Inferior parietal cortex (tissue), 1 donor: ENCODE results near the gene PNKD.

Experiments used
- DNase-seq: peaks from one replicate; pipeline ENCODE4 v3.0.0-alpha.2; 2016; ENCODE audit errors: extremely low spot score

Gene PNKD

GRCh38 chr2:218370410-218371063 lies 100.2 kb downstream of the PNKD start:
- DNase-seq, result no peak

- no peak for DNase-seq
Measured at GRCh38 chr2:218371983-218372350, 101.6 kb downstream of the PNKD start.

DNA sequence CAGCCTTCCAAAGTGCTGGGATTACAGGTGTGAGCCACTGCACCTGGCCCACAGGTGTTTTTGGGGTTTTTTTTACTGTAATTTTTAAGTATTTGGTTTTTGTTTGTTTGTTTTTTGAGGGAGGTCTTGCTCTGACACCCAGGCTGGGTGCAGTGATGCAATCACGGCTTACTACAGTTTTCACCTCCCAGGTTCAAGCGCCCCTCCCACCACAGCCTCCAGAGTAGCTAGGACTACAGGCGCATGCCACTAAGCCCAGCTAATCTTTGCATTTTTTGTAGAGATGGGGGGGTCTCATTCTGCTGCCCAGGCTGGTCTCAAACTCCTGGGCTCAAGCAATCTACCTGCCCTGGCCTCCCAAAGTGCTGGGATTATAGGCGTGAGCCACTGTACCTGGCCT lies 104.5 kb downstream of the PNKD start:
- DNase-seq, result no peak

DNA sequence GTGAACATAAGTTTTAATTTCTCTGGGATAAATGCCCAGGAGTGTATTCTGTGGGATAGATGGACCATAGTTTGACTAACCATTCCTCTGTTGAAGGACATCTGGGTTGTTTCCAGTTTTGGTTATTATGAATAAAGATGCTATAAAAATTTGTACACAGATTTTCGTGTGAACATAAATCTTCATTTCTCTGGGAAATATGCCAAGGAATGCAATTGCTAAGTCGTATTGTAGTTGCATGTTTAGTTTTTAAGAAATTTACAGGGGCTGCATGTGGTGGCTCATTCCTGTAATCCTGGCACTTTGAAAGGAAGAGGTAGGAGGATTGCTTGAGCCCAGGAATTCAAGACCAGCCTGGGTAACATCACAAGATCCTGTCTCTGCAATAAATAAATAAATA lies 104.9 kb downstream of the PNKD start:
- no peak for DNase-seq

- no peak for DNase-seq
Measured at GRCh38 chr2:218378053-218378452, 107.7 kb downstream of the PNKD start.

GRCh38 chr2:218381916-218382366 lies 111.6 kb downstream of the PNKD start, which contains the start of gene SLC11A1:
Gene SLC11A1, plus strand, starts transcription at chr2:218382273. Its CDS starts 96 bp downstream, at chr2:218382369.
- DNase-seq, result no peak

- DNase-seq, result no peak
Measured at GRCh38 chr2:218382785-218383184, 112.5 kb downstream of the PNKD start.

GRCh38 chr2:218383892-218384519 lies 113.7 kb downstream of the PNKD start:
- no peak for DNase-seq

DNA sequence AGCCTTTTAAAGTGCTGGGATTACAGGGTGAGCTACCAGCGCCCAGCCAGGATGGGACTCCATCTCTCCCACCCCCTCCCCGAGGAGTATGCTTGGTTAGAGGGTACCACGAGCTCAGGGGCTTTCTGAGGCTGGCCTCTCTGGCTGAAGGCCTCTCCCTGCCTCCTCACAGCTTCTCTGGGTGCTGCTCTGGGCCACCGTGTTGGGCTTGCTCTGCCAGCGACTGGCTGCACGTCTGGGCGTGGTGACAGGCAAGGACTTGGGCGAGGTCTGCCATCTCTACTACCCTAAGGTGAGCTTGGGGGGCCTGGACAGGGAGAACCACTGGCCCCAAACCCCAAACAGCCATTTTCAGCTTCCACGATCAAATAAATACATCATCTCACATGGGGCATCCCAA lies 114.7 kb downstream of the PNKD start:
- no peak for DNase-seq

- DNase-seq, result no peak
Measured at GRCh38 chr2:218386505-218387368, 116.4 kb downstream of the PNKD start.

DNA sequence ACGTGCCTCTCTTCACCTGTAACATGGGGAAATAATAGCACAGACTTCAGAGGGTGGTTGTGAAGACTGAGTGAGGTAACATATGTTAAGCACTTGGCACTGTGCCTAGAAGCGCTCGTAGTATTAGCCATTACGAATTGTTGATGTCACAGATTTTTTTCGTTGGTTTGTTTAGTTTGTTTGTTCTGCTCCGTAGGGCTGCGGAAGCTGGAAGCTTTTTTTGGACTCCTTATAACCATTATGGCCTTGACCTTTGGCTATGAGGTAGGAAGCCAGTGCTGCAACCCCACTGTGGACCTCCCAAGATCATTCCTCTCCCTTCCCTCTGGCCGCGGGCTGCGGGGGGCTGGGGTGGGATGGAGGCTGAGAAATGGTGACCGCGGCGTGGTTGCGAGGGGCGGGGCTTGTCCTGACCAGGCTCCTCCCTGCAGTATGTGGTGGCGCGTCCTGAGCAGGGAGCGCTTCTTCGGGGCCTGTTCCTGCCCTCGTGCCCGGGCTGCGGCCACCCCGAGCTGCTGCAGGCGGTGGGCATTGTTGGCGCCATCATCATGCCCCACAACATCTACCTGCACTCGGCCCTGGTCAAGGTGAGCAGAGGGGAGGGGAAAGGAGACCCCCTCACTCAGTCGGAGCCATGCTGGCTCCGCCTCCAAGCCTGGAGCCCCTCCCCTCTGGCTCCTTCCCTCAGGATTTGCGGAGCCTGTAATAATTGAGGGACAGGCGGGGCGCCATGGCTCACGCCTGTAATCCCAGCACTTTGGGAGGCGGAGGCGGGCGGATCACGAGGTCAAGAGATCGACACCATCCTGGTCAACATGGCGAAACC lies 117.3 kb downstream of the PNKD start:
- no peak for DNase-seq

GRCh38 chr2:218389333-218390150 lies 119.2 kb downstream of the PNKD start:
- no peak for DNase-seq

- DNase-seq, result no peak
Measured at GRCh38 chr2:218391202-218391601, 120.9 kb downstream of the PNKD start.

DNA sequence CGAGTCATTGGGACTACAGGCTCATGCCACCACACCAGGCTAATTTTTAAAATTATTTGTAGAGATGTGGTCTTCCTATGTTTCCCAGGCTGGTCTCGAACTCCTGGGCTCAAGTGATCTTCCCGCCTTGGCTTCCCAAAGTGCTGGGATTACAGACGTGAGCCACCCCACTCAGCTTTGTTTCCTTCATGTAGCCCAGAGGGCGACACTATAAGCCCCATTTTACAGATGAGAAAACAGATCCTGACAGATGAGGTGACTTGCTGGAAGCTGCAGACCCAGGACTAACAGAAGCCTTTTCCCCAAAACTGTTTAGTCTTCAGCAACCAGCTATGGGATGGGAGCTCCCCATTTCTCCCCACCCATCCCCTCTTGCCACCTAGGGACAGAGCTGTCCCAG lies 122.1 kb downstream of the PNKD start:
- DNase-seq, result no peak

DNA sequence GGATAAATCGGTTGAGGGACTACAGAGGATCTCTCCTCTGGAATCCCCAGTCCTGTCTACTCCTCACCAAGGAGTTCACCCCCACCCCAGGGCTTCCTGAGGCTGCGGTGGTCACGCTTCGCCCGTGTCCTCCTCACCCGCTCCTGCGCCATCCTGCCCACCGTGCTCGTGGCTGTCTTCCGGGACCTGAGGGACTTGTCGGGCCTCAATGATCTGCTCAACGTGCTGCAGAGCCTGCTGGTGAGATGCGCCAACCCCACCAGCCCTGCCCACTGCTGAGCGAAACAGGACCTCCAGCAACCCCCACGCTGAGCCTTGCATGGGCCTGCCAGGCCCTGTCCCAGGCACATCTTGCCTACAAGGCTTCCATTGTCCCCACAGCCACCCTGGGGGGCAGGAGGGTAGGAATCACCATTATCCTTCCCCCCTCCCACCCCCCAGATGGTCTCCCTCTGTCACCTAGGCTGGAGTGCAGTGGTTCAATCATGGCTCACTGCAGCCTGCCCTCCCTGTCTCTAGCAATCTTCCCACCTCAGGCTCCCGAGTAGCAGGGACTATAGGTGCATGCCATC lies 122.7 kb downstream of the PNKD start:
- no peak for DNase-seq

DNA sequence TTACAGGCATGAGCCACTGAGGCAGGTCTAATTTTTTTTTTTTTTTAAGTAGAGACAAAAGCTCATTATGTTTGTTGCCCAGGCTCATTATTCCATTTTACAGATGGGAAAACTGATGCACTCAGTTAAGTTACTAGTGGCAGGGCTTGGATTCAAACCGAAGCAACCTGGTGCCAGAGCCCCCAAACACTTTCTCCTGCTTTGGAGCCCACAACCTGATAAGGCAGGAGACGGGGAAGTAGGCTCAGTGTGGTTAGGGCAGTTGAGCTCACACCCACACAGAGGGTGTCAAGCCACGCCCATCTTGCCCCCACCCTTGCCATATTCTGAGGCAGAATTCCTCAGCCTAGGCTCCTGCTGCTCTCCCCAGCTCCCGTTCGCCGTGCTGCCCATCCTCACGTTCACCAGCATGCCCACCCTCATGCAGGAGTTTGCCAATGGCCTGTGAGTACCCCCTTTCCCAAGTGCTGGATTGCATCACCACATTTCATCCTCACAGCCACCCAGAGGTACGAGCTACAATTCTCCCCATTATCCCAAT lies 123.5 kb downstream of the PNKD start:
- DNase-seq, result no peak

DNA sequence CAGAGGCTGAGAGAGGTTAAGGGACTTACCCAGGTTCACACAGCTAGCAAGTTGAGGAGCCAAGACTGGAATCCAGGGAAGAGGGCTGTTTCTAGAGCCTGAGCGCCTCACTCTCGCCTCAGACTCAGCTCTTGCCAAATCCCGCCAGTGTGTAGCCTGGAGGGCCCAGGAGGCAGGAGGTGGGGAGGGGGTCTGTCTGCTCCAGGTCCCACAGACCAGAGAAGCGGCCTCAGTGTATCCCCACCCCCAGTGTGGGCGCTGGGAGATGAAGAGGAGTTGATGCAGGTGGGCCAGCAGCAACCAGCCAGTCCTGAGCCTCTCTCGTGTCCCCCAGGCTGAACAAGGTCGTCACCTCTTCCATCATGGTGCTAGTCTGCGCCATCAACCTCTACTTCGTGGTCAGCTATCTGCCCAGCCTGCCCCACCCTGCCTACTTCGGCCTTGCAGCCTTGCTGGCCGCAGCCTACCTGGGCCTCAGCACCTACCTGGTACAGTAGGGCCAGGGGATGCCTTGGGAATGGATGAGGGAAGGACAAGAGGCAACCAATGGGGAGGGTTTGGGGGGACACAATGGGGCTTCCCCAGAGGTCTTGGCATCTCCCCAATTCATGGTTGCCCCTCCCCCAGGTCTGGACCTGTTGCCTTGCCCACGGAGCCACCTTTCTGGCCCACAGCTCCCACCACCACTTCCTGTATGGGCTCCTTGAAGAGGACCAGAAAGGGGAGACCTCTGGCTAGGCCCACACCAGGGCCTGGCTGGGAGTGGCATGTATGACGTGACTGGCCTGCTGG lies 124.2 kb downstream of the PNKD start:
- no peak for DNase-seq

- no peak for DNase-seq
Measured at GRCh38 chr2:218395090-218395444, 124.7 kb downstream of the PNKD start.

GRCh38 chr2:218395456-218395825 lies 125.1 kb downstream of the PNKD start:
- no peak for DNase-seq
